NCI-H2029 treated with DMSO at 0.1 percent for 48 hours (cell line): Measurements from ENCODE around the gene UBQLN1.
A peak's percentile ranks its signal among the peaks of the same experiment; 100 is the strongest.
"Not testable (repeated sequence)": the region's sequence is repeated elsewhere in the genome, so short reads cannot be mapped to it uniquely, and the experiment has no call there.

Experiments
- DNase-seq: peaks from one replicate; lab custom pipeline; 2025; lab: John Stamatoyannopoulos, UW

Gene UBQLN1

DNA sequence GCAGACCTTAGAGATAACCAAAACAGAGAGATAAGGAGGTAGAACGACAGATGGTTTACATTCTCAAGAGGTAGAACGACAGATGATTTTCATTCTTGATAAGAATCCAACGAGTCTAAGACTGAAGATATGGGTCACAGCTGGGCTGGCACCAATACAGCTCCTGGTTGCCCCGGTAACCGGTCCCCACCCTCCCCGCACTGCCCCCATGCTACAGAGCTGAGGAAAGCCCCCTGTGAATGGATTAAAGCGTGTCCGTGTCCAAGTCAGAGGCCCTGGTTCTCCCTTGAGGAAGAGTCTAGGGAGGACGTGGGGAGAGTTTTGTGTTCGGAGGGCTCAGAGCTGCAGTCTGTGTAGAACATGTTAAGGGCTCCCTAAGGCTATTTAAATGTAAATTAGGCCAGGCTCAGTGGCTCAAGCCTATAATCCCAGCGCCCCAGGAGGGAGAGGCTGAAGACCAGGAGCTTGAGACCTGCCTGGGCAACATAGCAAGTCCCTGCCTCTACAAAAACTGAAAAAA, 76.8 kb downstream of the UBQLN1 start:
- DNase-seq, result no peak

DNA sequence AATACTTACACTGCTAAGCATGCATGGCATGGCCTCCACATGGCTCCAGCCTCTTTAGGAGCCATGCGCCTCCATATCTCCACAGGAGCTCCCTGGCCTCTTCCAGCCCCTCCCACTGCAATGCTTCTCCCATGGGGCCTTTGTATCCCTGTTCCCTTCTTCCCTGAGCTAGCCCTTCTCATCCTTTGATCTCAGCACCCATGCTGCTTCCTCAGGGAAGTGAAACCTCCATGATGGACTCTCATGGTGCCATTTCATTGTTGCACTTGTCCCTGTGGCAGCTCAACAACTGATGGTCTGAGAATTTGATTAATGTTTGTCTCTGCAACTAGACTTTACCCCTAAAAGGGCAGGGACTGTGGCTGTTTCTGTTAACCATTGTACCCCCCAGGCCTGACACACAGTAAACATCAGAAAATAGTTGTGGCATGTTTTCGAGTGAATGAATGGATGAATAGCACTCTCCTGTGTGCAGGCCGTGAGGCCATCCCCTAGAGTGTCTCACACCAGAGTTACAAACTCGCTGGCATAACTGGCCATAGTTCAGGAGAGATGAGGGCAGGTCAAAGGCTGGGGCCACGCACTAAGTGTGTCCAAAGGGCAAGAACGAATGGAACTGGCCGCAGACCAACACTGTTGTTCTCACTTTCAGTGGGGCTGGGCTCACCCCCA, 78.2 kb downstream of the UBQLN1 start:
- DNase-seq, result no peak

DNA sequence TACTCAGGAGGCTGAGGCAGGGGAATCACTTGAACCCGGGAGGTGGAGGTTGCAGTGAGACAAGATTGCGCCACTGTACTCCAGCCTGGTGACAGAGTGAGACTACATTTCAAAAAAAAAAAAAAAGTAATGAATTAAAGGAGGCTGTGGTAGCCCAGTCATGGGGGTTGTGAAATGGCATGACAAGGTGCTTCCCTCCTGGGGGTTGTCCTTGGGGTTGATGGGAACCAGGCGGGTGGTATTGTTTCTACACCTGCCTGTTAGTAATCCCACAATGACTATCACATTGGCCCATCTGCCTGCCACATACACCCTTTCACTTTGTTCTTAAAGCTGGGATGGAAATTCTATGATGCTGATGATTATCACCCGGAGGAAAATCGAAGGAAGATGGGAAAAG, 79.2 kb downstream of the UBQLN1 start:
- no peak for DNase-seq

DNA sequence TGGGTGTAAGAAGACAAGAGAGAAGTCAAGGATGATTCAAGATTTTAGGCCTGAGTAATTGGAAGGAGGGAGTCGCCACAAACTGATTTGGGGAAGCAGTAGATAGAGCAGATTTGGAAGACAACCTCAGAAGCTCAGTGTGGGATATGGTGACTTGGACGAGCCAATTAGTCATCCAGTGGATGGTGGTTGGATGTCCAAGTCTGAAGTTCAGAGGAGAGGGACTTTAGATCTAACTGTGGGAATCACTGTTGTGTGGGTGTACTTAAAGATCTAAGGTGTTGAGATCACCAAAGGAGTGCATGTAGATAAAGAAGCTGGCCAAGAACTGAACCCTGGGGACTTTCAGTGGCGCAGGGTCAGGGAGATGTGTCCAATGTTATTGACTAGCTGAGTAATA, 82.6 kb downstream of the UBQLN1 start:
- DNase-seq, result no peak

DNA sequence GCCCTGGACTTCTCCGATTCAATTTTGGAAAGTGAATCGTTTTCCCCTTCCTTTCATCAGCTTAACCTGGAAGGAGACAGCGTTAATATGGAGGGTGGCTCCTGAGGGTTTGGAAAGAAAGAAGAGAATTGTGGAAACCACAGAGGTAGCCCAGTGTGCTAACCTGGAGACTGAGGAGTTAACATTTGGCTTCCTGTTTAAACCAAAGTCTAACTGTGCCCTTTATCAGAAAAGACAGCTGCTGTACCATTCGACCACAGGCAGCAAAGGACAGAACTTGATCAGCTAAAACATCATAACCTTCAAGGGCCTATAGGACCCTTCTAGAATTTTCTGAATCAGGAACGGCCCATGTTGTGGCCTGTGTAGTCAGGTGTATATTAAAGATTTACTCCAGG, 84.1 kb downstream of the UBQLN1 start:
- no peak for DNase-seq

DNA sequence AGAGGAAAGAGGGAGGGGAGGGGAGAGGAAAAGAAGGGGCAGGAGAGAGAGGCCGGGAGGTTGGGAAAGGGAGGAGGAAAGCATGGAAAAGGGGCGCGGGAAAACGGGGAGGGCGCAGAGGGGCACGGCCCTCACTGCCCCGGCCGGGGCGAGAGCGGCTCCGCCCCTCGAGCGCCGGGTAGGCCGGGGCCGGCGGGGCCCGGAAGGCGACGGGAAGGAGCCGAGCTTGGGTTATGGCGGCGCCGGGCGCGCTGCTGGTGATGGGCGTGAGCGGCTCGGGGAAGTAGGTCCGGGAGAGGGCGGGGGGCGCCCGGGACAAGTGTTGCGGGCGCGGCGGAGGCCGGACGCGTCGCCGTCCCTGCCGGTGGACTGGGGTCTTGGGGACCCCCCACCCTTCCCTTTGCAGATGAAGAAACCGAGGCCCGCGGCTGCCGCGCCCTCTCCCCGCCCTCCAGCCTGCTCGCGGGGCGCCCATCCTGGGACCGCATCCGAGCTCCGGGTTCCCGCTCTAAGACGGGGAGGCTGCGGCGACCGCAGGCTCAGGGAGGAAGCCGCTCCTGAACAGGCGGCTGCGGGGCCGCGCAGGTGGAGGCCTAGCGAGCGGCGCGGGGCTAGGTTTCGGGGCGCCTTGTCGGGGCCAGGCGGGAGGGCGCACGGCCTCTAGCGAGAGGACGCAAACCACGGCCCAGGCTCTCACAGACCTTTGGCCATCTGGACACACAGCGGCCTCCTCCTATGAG, 84.6 kb downstream of the UBQLN1 start, which contains the start of gene IDNK:
Gene IDNK (plus strand): TSS at position 205 of the 740 bp plus-strand sequence. CDS start 29 bp downstream, at position 234.
- peak; percentile 55 for DNase-seq

DNA sequence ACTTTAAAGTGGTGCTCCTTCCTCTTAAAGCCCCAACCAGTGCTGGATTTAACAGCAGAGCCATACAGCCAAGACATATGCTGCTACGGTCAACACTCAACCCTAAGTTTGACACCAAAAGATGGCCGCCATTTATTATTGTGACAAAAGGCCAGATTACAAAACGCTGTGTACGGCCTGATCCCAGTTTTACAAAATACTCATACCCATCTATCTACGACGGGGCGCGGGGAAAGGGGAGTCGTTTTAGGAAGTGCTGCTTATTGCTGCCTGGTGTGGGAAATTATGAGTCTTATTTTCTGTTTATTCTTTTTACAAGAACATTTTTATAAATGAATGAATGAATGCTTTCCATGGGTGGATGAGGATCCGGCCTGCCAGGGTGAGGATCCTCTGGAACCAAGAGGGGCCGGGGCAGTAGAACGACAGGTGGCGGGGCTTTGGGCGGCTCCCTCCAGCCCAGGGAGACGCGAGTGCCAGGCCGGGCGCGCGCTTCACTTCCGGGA, 85.3 kb downstream of the UBQLN1 start:
- no peak for DNase-seq

DNA sequence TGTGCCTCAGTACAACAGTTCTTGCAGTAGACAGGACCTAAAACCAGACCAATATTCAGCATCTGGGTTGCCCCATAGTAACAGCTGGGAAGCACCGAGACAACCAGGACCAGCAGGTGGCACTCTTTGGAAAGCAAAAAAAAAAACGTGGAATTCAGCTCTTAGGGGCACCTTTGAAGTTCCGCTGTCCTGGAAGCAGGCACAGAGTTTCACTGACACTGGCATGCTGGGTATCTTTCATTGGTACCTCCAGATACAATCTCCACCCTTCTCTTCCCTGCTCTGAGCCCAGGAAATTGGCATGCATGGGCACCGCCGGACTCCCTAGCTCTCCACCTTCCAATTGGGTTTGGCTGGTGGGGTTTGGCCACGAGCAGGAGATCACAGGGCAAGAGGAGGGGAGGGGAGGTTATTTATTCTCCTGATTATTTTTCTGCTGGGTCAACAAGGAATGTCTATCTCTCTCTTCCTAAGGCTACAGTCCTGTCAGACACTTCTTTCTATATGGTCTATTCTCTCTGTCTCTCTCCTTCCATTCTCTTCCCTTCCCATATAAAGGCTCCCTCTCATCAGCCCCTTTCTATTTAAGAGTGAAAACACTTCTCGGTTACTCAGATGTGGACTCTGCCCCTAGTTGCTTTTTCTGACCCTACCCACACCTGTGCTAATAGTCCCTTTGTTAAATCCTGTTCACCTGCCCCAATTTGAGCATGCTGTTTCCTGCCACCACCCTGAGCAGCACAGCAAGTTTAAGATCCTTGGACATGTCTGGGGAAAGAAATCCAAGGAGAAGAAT, 86.7 kb downstream of the UBQLN1 start:
- peak; percentile 38 for DNase-seq

DNA sequence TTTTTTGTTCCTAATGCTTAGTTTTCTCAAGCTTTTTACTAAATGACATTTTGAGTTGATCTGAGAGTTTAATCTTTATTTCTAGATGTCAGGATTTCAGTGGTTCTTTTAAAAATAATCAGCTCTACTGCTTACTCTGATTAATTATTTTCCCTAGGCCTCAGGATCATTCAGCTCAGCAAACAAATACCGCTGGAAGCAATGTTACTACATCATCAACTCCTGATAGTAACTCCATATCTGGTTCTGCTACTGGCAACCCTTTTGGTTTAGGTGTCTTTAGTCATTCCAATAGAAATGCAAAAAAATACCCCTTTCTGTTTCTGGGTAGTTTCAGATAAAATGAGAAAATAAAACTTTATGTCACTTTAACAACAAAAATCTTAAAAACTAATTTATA, 90.5 kb downstream of the UBQLN1 start:
- DNase-seq, result no peak

DNA sequence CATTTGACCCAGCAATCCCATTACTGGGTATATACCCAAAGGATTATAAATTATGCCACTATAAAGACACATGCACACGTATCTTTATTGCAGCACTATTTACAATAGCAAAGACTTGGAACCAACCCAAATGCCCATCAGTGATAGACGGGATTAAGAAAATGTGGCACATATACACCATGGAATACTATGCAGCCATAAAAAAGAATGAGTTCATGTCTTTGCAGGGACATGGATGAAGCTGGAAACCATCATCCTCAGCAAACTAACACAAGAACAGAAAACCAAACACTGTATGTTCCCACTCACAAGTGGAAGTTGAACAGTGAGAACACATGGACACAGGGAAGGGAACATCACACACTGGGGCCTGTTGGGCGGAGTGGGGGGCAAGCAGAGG, 94.5 kb downstream of the UBQLN1 start:
- DNase-seq, result not testable (repeated sequence)
